Erythroblast (primary cell): Measurements from ENCODE around the gene MPPED1.

Experiments
- DNase-seq, 2 experiments: peaks; one replicate each; lab custom pipeline; 2025; lab: John Stamatoyannopoulos, UW
- GATA1 ChIP-seq: IDR thresholded peaks from 2 replicates; pipeline ENCODE4 v1.6.1; 2011; ENCODE audit warnings: low read depth, mild to moderate bottlenecking, control low read depth, low read length, moderate library complexity
- POLR2A ChIP-seq: IDR thresholded peaks from 2 replicates; pipeline ENCODE4 v1.6.1; 2011; ENCODE audit warnings: mild to moderate bottlenecking, low read length

The MPPED1 gene

GRCh38 chr22:43398910-43399309 is 12.9 kb upstream of the MPPED1 start:
- DNase-seq = no peak
- TF ChIP-seq POLR2A (no peak), GATA1 (no peak)

GRCh38 chr22:43399338-43399979 is 12.4 kb upstream of the MPPED1 start:
- DNase-seq = no peak
- TF ChIP-seq GATA1 (no peak), POLR2A (no peak)

- no peak for DNase-seq
- TF ChIP-seq POLR2A = no peak
- no peak for TF ChIP-seq GATA1
These were observed 11.8 kb upstream of the MPPED1 start for GRCh38 chr22:43399980-43400358.

- TF ChIP-seq GATA1 (no peak), POLR2A (no peak)
These were observed 11.4 kb upstream of the MPPED1 start for GRCh38 chr22:43400449-43400848.

GRCh38 chr22:43401233-43401632 is 10.6 kb upstream of the MPPED1 start:
- TF ChIP-seq GATA1 (no peak), POLR2A (no peak)
- DNase-seq = no peak

More at GRCh38 chr22:43400449-43400848, 11.4 kb upstream of the MPPED1 start:
- DNase-seq = no peak

- TF ChIP-seq GATA1 (no peak), POLR2A (no peak)
- no peak for DNase-seq
These were observed 10.2 kb upstream of the MPPED1 start for GRCh38 chr22:43401661-43402060.

- DNase-seq = no peak
- no peak for TF ChIP-seq POLR2A
- no peak for TF ChIP-seq GATA1
These were observed 9.7 kb upstream of the MPPED1 start for GRCh38 chr22:43402128-43402527.

- TF ChIP-seq POLR2A = no peak
- TF ChIP-seq GATA1 = no peak
- no peak for DNase-seq
These were observed 7.0 kb upstream of the MPPED1 start for GRCh38 chr22:43404673-43405385.

GRCh38 chr22:43406186-43406790 is 5.5 kb upstream of the MPPED1 start:
- DNase-seq = no peak
- TF ChIP-seq GATA1 (no peak), POLR2A (no peak)

- TF ChIP-seq POLR2A = no peak
- no peak for TF ChIP-seq GATA1
- DNase-seq = no peak
These were observed 4.2 kb upstream of the MPPED1 start for GRCh38 chr22:43407591-43407990.

GRCh38 chr22:43408009-43408408 is 3.8 kb upstream of the MPPED1 start:
- no peak for TF ChIP-seq GATA1
- TF ChIP-seq POLR2A = no peak
- no peak for DNase-seq

- TF ChIP-seq GATA1 = no peak
- no peak for TF ChIP-seq POLR2A
- DNase-seq = no peak
These were observed 2.8 kb upstream of the MPPED1 start for GRCh38 chr22:43409046-43409445.

GRCh38 chr22:43409800-43410199 is 2.0 kb upstream of the MPPED1 start:
- TF ChIP-seq GATA1 (no peak), POLR2A (no peak)
- DNase-seq = no peak

GRCh38 chr22:43411040-43411868 is 560 bp upstream of the MPPED1 start:
- DNase-seq = no peak
- TF ChIP-seq GATA1 (no peak), POLR2A (no peak)
